ENCODE data around the gene OTUB1. TPM values are rescaled to one million over a fixed set of nuclear protein-coding genes. Genes with fewer than 3 reads are reported as not detected.

The OTUB1 gene
- total RNA-seq, 2 donors from 2014 or later: 78.7 to 82.5 TPM

GRCh38 chr11:64035081-64035524 is 48.9 kb downstream of the OTUB1 start:
- no peak overlapping the region for H3K27ac ChIP-seq
- intact Hi-C loops (cut with DNase I): no loop called here
- no peak overlapping the region for H3K9ac ChIP-seq (ENCODE audit: low read depth in 2 of 2, low read length in 2 of 2)
- DNase-seq: no peak
- H3K4me1 ChIP-seq: peaks cover 6% of the 10 kb centered on the region
- H3K36me3 ChIP-seq: no peaks in the 10 kb centered on the region
- no peak overlapping the region for H3K4me3 ChIP-seq
- H3K27me3 ChIP-seq: peaks cover 31% of the 10 kb centered on the region
- no peaks in the 10 kb centered on the region for H3K9me3 ChIP-seq
- TF ChIP-seq, protein P1, sequence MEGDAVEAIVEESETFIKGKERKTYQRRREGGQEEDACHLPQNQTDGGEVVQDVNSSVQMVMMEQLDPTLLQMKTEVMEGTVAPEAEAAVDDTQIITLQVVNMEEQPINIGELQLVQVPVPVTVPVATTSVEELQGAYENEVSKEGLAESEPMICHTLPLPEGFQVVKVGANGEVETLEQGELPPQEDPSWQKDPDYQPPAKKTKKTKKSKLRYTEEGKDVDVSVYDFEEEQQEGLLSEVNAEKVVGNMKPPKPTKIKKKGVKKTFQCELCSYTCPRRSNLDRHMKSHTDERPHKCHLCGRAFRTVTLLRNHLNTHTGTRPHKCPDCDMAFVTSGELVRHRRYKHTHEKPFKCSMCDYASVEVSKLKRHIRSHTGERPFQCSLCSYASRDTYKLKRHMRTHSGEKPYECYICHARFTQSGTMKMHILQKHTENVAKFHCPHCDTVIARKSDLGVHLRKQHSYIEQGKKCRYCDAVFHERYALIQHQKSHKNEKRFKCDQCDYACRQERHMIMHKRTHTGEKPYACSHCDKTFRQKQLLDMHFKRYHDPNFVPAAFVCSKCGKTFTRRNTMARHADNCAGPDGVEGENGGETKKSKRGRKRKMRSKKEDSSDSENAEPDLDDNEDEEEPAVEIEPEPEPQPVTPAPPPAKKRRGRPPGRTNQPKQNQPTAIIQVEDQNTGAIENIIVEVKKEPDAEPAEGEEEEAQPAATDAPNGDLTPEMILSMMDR (IDR thresholded peaks at IDR 0.05): no peak

DNA sequence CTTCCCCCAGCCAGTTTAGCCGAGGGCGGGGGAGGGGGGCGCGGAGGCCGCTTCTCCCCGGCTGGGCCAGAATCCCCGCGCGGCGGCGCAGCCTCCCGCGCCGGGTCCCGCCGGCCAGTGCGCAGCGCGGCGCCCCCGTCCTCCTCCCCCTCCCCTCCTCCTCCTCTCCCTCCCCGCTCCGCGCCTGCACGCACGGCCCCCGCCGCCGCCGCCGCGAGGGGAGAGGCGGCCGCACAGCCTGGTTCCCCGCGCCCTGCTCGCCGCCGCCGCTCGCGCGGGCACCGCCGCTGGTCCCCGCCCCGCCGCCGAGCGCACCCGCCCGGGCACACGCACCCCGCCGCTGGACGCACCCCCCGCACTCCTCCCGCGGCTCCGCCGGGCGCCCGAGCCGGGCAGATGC is 49.3 kb downstream of the OTUB1 start, which contains the start of gene FLRT1:
FLRT1 (plus strand) TSS at position 356 of the 400 bp plus-strand sequence. CDS start 80,337 bp downstream, outside the sequence.
- TF ChIP-seq, protein P1 (IDR thresholded peaks at IDR 0.05): no peak
- no peak for DNase-seq

DNA sequence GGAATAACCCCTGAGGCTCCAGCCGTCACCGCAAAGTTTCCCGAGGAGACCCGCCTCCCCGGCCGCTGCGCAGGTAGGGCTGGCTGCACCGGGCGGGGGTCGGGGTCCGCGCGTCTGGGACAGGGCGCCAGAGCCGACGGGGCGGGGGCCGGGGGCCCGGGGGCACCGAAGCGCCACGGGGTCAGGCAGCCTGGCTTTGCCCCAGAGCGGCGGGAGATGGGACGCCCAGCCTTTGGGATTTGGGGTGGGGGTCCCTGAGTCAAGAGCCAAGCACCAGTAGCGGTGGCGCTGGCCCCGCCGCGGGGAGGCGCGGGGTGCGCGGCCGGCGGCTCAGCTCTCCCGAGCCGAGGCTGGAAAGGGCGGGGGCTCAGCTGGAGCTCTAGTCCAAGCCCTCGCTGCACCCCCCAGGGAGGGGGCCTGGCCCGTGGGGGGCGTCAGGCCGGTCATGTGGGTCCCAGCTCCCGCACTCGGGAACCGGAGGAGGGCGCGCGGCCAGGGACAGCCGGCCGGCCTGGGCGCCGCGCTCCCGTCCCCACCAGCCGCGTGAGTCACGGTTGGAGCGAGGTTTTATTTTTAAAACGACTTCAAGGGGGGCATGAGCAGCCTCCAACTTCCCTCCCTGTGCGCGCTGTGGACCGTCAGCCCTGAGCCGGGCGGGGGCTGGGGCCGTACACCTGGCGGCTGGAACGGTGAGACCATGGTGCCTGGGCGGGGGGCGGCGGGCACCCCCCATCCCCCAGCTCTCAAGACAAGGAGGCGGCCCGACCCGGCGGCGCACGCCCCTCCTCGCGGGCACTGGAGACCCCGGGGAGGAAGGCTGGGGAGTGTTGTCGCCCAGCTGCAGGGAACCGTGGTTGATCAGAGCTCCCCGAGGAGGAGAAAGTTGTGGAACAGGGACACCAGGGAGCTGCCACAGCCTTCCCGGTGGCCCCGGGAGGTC is 50.1 kb downstream of the OTUB1 start:
- intact Hi-C loops (cut with DNase I): no loop called here
- Histone ChIP-seq H3K36me3 (no peaks in the 10 kb centered on the region), H3K9me3 (no peaks in the 10 kb centered on the region), H3K9ac (ENCODE audit: low read depth in 2 of 2, low read length in 2 of 2) (no peak overlapping the region), H3K27ac (no peak overlapping the region), H3K4me3 (peak overlapping the region; percentile 26), H3K4me1 (peaks cover 6% of the 10 kb centered on the region), H3K27me3 (peaks cover 31% of the 10 kb centered on the region)
- no peak for DNase-seq
- TF ChIP-seq, protein P1 (IDR thresholded peaks at IDR 0.05): no peak

More for the DNA sequence above, 49.3 kb downstream of the OTUB1 start, which contains the start of gene FLRT1:
- H3K4me3 ChIP-seq: peak within 1 kb of the TSS; percentile 26
- no peak within 1 kb of the TSS for H3K9ac ChIP-seq (ENCODE audit: low read depth in 2 of 2, low read length in 2 of 2)
- peaks cover 6% of the 10 kb centered on the region for H3K4me1 ChIP-seq
- no peaks in the 10 kb centered on the region for H3K9me3 ChIP-seq
- peaks cover 31% of the 10 kb centered on the region for H3K27me3 ChIP-seq
- H3K27ac ChIP-seq: no peak within 1 kb of the TSS
- intact Hi-C loops (cut with DNase I): no loop called here
- H3K36me3 ChIP-seq: no peaks in the 10 kb centered on the region

GRCh38 chr11:64037027-64037634 is 50.9 kb downstream of the OTUB1 start:
- H3K9ac ChIP-seq (ENCODE audit: low read depth in 2 of 2, low read length in 2 of 2): no peak overlapping the region
- DNase-seq: no peak
- peak overlapping the region; percentile 26 for H3K4me3 ChIP-seq
- H3K27ac ChIP-seq: no peak overlapping the region
- no peaks in the 10 kb centered on the region for H3K9me3 ChIP-seq
- H3K27me3 ChIP-seq: peaks cover 31% of the 10 kb centered on the region
- intact Hi-C loops (cut with DNase I): no loop called here
- peaks cover 6% of the 10 kb centered on the region for H3K4me1 ChIP-seq
- no peaks in the 10 kb centered on the region for H3K36me3 ChIP-seq
- TF ChIP-seq, protein P1 (IDR thresholded peaks at IDR 0.05): no peak

GRCh38 chr11:64038500-64038899 is 52.3 kb downstream of the OTUB1 start:
- H3K27ac ChIP-seq: no peak overlapping the region
- DNase-seq: no peak
- H3K9me3 ChIP-seq: no peaks in the 10 kb centered on the region
- peaks cover 31% of the 10 kb centered on the region for H3K27me3 ChIP-seq
- no peak overlapping the region for H3K4me3 ChIP-seq
- intact Hi-C loops (cut with DNase I): no loop called here
- no peaks in the 10 kb centered on the region for H3K36me3 ChIP-seq
- H3K4me1 ChIP-seq: peaks cover 6% of the 10 kb centered on the region
- no peak overlapping the region for H3K9ac ChIP-seq (ENCODE audit: low read depth in 2 of 2, low read length in 2 of 2)
- TF ChIP-seq, protein P1 (IDR thresholded peaks at IDR 0.05): no peak
